Measurements from ENCODE around the gene TEX261. TPM values are rescaled to one million over a fixed set of nuclear protein-coding genes. Genes with fewer than 3 reads are reported as not detected.

TEX261 gene
- total and polyA plus RNA-seq, 12 donors: 17.5 to 67.0 (median 42.1) TPM

DNA sequence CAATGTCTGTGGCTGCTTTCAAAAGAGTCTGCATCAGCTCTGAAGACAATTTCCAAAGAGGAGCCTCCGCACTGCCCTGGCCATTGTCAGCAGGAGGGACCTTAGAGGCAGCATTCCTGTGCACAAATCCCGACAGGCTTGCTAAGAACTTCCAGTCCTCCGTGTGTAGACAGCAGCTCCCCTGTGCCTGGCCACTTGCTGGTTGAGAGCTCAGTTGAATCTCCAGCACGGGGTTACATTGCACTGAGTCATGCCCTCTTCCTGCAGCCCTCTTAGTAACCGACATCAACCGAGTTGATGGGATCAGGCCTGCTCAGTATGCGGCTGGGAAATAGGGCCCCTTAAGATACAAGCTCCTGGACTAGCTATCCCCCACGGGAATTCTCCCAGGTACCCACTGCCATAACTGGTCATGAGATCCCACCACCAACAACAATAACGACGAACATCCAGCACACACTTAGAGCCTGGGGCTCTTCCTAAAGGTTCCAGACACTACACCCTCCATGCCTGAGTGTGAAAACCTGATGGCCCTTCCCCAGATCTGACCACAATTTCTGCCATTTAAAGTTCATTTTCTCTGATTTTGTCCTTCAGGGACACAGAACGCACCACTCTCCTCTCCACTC is 47.0 kb downstream of the TEX261 start:
- peaks cover 0 to 20% (median 0%) of the 10 kb centered on the region in 9 donors for H3K4me1 ChIP-seq

DNA sequence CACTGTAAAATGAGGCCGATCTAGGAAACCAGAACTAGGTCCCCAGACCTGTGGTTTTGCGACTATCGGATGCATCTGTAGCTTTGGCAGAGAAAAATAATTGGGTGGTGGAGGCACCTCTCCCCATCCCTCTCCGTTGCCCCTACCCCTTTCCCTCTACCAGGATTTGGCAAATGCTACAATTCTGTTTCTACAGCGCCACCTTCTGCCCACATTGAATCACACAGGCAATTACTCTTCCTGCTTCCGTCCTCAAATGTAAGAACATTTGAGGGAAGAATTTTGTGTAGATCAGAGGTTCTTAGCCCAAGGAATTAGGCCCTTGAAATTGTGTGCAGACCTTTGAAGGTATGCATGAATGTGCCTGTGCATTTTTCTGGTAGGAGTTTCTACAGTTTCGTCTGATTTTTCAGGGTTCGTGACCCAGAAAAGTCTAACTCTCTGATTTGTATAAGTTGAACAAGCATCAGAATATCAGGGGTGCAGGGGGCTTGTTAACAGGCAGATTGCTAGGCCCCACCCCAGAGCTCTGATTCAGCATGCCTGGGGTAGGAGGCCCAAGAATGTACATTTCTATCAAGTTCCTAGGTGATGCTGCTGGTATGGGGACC is 47.7 kb downstream of the TEX261 start:
- intact Hi-C loops (cut with DNase I): loop anchor here (2.0 to 10.0 kb wide), 6 partner anchors 75 to 162 kb away; partner anchors contain the start of gene FIGLA (in 5 of the 10)
- Histone ChIP-seq H3K27me3 (peaks cover 0 to 40% (median 17%) of the 10 kb centered on the region in 7 donors), H3K36me3 (no peaks in the 10 kb centered on the region), H3K4me1 (peaks cover 0 to 20% (median 0%) of the 10 kb centered on the region in 9 donors), H3K9me3 (no peaks in the 10 kb centered on the region), H3K4me3 (no peak overlapping the region), H3K27ac (no peak overlapping the region)
- ATAC-seq (peak in 2 of 8 donors; percentile 39 to 48), DNase-seq (peak in 1 of 2 donors; percentile 40)
- TF ChIP-seq, protein P1, sequence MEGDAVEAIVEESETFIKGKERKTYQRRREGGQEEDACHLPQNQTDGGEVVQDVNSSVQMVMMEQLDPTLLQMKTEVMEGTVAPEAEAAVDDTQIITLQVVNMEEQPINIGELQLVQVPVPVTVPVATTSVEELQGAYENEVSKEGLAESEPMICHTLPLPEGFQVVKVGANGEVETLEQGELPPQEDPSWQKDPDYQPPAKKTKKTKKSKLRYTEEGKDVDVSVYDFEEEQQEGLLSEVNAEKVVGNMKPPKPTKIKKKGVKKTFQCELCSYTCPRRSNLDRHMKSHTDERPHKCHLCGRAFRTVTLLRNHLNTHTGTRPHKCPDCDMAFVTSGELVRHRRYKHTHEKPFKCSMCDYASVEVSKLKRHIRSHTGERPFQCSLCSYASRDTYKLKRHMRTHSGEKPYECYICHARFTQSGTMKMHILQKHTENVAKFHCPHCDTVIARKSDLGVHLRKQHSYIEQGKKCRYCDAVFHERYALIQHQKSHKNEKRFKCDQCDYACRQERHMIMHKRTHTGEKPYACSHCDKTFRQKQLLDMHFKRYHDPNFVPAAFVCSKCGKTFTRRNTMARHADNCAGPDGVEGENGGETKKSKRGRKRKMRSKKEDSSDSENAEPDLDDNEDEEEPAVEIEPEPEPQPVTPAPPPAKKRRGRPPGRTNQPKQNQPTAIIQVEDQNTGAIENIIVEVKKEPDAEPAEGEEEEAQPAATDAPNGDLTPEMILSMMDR (IDR thresholded peaks at IDR 0.05): peak; percentile 45 to 85 (median 77)
- WGBS, 2 donors: 17 to 21% methylated on average over 8 of the region's 8 CpGs

More for the DNA sequence above, 47.0 kb downstream of the TEX261 start:
- H3K36me3 ChIP-seq: no peaks in the 10 kb centered on the region
- intact Hi-C loops (cut with DNase I): loop anchor here (1.0 to 10.0 kb wide), 8 partner anchors 75 to 163 kb away; partner anchors contain the start of gene FIGLA (in 5 of the 10)
- ATAC-seq: peak in 2 of 8 donors; percentile 26 to 50
- H3K27me3 ChIP-seq: peaks cover 0 to 47% (median 17%) of the 10 kb centered on the region in 7 donors
- peak overlapping the region in 5 of 10 donors; percentile 31 to 49 (median 33) for H3K4me3 ChIP-seq
- no peak for DNase-seq
- 47 to 57% methylated on average over 11 of the region's 11 CpGs for WGBS, 2 donors
- no peak overlapping the region for H3K27ac ChIP-seq
- no peaks in the 10 kb centered on the region for H3K9me3 ChIP-seq
- TF ChIP-seq, protein P1 (IDR thresholded peaks at IDR 0.05): no peak

DNA sequence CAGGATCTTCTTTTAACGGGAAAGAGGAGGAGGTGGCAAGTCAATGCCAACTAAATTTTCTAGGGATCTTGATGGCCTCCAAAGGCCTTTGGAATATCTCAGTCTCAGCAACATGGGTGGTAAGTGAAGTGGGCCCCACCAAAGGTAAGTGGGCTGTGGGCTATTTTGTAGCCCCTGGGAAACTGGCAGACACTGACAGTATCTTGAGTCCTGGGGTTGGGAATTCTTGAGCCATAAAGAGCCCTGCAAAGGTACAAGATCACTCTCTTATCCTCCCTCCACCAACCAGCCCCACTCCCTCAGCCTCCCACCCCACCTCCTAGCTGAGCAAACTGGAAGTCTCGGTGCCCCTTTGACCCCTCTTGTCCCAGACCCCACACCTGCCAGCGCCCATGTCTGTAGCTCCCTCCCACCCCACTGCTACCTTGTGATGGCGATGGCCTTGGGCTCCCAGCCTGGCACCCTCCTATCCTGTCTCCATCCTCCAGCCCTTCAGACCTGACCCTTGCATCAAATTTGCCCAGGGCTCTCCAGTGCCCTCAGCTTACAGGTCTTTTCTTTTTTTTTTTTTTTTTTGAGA is 50.5 kb downstream of the TEX261 start:
- TF ChIP-seq, protein P1 (IDR thresholded peaks at IDR 0.05): no peak
- Histone ChIP-seq H3K27ac (no peak overlapping the region), H3K36me3 (no peaks in the 10 kb centered on the region), H3K4me1 (peaks cover 0 to 20% (median 0%) of the 10 kb centered on the region in 9 donors), H3K9me3 (no peaks in the 10 kb centered on the region), H3K27me3 (peaks cover 0 to 34% (median 19%) of the 10 kb centered on the region in 7 donors), H3K4me3 (no peak overlapping the region)
- DNase-seq (no peak), ATAC-seq (no peak)
- 85 to 95% methylated on average over 4 of the region's 4 CpGs for WGBS, 2 donors
- intact Hi-C loops (cut with DNase I): loop anchor here in 6 of 10 donors (10.0 kb wide), 2 partner anchors 149 to 159 kb away; partner anchors contain the start of gene FIGLA (in 4 of the 6)

DNA sequence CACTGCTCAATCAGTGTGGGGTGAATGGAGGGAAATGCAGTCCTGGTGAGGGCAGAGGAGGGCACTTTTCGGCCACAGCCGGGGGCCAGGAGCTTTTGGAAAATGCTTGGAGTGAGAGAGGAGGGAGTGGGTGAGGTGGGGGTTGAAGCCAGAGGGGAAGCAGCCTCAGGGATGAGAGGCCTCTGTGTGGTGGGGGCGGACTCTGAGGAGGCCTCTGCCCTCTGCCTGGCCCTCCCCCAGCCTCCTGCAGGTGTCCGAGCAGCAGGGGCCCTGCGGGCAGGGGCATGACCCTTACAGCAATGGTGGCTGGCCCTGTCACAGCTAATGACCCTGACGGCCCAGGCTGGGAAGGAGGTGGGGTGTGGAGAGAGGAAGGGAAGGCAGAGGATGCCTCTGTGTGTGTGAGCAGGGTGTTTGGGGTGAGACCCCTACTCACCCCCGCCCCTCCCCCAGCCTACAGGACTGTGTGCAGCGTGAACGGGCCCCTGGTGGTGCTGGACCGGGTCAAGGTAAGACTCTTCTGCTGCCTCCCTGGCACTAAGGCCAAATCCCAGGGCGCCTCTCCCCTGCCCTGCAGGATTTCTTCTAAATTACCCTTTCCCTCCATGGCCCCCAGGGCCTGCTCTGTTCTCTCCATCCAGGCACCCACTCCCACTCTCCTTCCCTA is 51.3 kb downstream of the TEX261 start:
- 77 to 87% methylated on average over 9 to 11 of the region's 11 CpGs for WGBS, 2 donors
- Histone ChIP-seq H3K4me1 (peaks cover 0 to 16% (median 0%) of the 10 kb centered on the region in 9 donors), H3K27me3 (peaks cover 0 to 41% (median 20%) of the 10 kb centered on the region in 7 donors), H3K9me3 (no peaks in the 10 kb centered on the region), H3K36me3 (no peaks in the 10 kb centered on the region), H3K4me3 (no peak overlapping the region), H3K27ac (no peak overlapping the region)
- DNase-seq: no peak
- ATAC-seq: no peak
- TF ChIP-seq, protein P1 (IDR thresholded peaks at IDR 0.05): no peak
- intact Hi-C loops (cut with DNase I): loop anchor here in 6 of 10 donors (10.0 kb wide), 2 partner anchors 149 to 159 kb away; partner anchors contain the start of gene FIGLA (in 4 of the 6)
